Esophagus muscularis mucosa (tissue), 4 donors: ENCODE measurements around the gene FBXW5.

Experiments used
- CTCF ChIP-seq, 3 experiments: fragments of 200-600 bp in 2 of 3; fragments of 450-650 bp in 1 of 3; sonication (generic) in 2 of 3; IDR thresholded peaks; one replicate each; pipeline ENCODE4 v1.5.1; 2017 to 2019; ENCODE audit warnings: antibody characterized with exemption in 3 of 3, mild to moderate bottlenecking in 2 of 3, moderate library complexity in 1 of 3
- EP300 ChIP-seq: sonication (generic); formaldehyde crosslinking; IDR thresholded peaks from one replicate; pipeline ENCODE4 v1.6.1; 2017; ENCODE audit warnings: antibody characterized with exemption
- POLR2A ChIP-seq: fragments of 450-650 bp; IDR thresholded peaks from one replicate; pipeline ENCODE4 v1.6.1; 2017; ENCODE audit warnings: antibody characterized with exemption, moderate library complexity, mild to moderate bottlenecking, low read depth
- POLR2AphosphoS5 ChIP-seq, 2 donors: sonication (generic); formaldehyde crosslinking; IDR thresholded peaks; one replicate each; pipeline ENCODE4 v1.6.1; 2017; ENCODE audit warnings: antibody characterized with exemption in 2 of 2

- TF ChIP-seq CTCF (IDR thresholded peaks at IDR 0.05), result no peak
- no peak for TF ChIP-seq POLR2A
- no peak for TF ChIP-seq POLR2AphosphoS5 (IDR thresholded peaks at IDR 0.05)
- no peak for TF ChIP-seq EP300
These were observed 10.8 kb upstream of the FBXW5 start for GRCh38 chr9:136955202-136955942.
